Measurements from ENCODE around the gene SLC22A12. TPM values are rescaled to one million over a fixed set of nuclear protein-coding genes. Genes with fewer than 3 reads are reported as not detected.

SLC22A12 gene
- not detected for total RNA-seq

GRCh38 chr11:64590763-64591221 lies at the start of gene SLC22A12:
SLC22A12 (plus strand) TSS chr11:64591220; CDS start chr11:64591557, 337 bp downstream.
- H3K27ac ChIP-seq: no peak within 1 kb of the TSS
- no peak for TF ChIP-seq CTCF (IDR thresholded peaks at IDR 0.05)
- DNase-seq (ENCODE audit: low spot score): no peak
- no peaks in the 10 kb centered on the region for H3K4me1 ChIP-seq
- H3K4me3 ChIP-seq: no peak within 1 kb of the TSS
- peaks cover 0 to 23% of the 10 kb centered on the region in 2 donors for H3K9me3 ChIP-seq
- no peaks in the 10 kb centered on the region for H3K36me3 ChIP-seq
- H3K27me3 ChIP-seq: no peaks in the 10 kb centered on the region

DNA sequence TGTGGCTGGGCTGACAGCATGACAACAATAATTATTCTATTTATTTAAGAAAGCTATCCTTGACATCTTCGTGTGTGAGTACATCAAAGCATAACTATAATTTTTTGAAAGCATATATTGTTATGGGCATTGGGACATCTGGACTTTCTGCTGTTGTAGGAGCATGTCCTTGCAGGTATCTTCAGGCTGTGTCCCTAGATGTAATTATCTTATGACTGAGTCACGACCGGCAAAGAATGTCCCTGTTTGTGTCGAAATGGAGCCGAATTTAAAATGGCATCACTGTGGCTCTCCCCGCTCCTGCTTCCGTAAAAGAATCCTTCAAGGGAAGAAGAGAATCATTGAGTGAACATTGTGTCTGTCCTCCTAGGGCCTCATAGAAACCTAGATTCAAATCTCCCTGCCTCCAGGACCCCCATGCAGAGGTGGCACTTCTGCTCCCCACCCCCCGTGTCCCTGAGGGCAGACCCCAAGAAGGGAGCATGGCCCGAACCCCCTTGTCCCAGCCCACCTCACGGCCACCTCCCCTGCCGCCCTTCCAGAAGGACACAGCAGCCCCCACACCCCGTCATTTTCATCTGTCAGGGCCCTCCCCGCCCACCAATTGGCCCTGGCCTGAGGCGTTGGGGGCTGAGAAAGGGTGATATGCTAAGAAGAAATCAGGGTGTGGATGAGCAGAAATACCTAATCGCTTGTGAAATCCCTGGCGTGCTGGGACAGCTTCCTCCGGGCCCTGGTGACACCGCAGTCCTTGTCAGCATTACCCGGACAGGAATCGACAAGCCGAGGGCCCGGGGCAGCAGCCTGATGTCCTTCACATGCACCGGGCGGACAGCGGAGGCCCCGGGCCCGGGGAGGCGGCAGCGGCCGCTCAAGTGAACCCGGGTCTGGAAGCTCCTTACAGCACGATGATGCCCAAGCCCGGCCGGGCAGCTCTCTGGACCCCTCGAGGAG lies 48.6 kb upstream of the SLC22A12 start:
- TF ChIP-seq CTCF (IDR thresholded peaks at IDR 0.05): no peak
- no peaks in the 10 kb centered on the region for H3K9me3 ChIP-seq
- H3K4me1 ChIP-seq: peaks cover 0 to 9% of the 10 kb centered on the region in 2 donors
- H3K4me3 ChIP-seq: no peak overlapping the region
- H3K27me3 ChIP-seq: no peaks in the 10 kb centered on the region
- H3K36me3 ChIP-seq: no peaks in the 10 kb centered on the region
- DNase-seq (ENCODE audit: low spot score): no peak
- H3K27ac ChIP-seq: no peak overlapping the region

DNA sequence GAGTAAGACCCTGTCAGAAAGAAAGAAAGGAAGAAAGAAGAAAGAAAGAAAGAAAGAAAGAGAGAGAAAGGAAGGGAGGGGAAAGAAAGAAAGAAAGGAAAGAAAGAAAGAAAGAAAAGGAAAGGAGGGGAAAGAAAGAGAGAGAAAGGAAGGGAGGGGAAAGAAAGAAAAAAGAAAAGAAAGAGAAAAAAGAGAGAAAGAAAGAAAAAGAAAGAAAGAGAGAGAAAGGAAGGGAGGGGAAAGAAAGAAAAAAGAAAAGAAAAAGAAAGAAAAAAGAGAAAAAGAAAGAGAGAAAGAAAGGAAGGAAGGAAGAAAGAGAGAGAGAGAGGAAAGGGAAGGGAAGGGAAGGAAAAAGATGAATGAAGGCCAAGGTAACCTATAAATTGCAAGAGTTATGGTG lies 47.2 kb upstream of the SLC22A12 start:
- Histone ChIP-seq H3K36me3 (no peaks in the 10 kb centered on the region), H3K27ac (no peak overlapping the region), H3K4me3 (no peak overlapping the region), H3K4me1 (no peaks in the 10 kb centered on the region), H3K27me3 (no peaks in the 10 kb centered on the region), H3K9me3 (no peaks in the 10 kb centered on the region)
- DNase-seq (ENCODE audit: low spot score): no peak
- TF ChIP-seq CTCF (IDR thresholded peaks at IDR 0.05): no peak

DNA sequence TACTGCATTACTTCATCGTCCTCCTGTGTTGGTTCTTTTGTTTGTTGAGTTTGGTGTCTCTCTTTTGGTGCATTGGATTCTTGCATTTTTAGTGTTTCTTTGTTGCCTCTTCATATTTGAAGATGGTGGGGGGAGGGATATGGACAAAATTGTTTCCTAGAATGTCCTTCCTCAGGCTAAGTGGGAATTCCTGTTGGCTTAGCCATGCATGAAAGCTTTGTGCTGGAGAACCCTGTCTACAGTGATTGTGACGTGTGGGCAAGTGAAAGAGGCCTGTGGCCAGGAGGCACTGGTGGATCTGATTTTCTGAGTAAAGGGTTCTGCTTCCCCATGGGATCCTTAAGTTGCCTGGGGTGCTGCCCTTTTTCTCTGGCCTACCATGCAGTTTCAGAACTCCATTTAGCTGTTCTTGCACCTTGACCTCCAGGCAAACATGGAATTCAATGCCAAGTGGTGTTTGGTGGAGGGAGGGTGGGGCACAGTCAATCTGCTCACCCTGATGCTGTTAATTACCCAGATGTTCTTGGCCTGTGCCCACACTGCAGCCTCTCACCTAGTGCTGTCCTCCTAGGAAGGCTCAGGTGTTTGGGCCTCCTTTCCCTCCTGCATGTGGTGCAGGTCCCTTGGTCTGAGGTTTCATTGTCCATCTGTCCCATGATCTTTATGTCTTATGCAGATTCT lies 46.3 kb upstream of the SLC22A12 start:
- H3K27me3 ChIP-seq: no peaks in the 10 kb centered on the region
- no peak for TF ChIP-seq CTCF (IDR thresholded peaks at IDR 0.05)
- no peak for DNase-seq (ENCODE audit: low spot score)

DNA sequence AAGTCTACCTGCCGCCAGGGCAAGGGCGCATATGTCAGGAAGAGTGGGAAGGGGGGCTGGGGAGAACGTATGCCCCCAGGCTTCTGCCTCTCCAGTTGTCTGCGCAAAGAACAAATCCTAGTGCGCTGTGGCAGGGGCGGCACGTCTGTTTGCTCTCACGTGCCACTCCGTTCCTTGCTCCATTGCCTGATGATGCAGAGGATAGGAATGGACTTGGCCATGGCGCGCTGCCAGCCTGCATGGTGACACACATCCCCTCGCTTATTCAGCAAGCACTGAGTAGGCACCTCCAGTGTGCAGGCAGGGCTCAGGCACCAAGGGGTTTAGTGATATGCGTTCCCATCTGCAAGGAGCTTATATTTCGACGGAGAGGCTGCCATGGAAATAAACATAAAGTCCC lies 45.4 kb upstream of the SLC22A12 start:
- Histone ChIP-seq H3K9me3 (no peaks in the 10 kb centered on the region), H3K36me3 (no peaks in the 10 kb centered on the region), H3K27me3 (no peaks in the 10 kb centered on the region), H3K4me1 (no peaks in the 10 kb centered on the region), H3K4me3 (no peak overlapping the region), H3K27ac (no peak overlapping the region)
- no peak for TF ChIP-seq CTCF (IDR thresholded peaks at IDR 0.05)
- no peak for DNase-seq (ENCODE audit: low spot score)

More for the DNA sequence above, 46.3 kb upstream of the SLC22A12 start:
- Histone ChIP-seq H3K4me1 (no peaks in the 10 kb centered on the region), H3K9me3 (no peaks in the 10 kb centered on the region), H3K27ac (no peak overlapping the region), H3K36me3 (no peaks in the 10 kb centered on the region), H3K4me3 (no peak overlapping the region)

Measured in right atrium auricular region (tissue), 2 donors.